Omental fat pad (tissue), 4 donors: ENCODE measurements around the gene NRAP. TPM values are rescaled to one million over a fixed set of nuclear protein-coding genes. Genes with fewer than 3 reads are reported as not detected.

Experiments used
- ATAC-seq: fragments of 150-250 bp; one replicate; pipeline ENCODE4 v1.9.1; 2016; ENCODE audit warnings: mild to moderate bottlenecking, moderate library complexity; ENCODE audit not compliant: low FRiP score
- DNase-seq: peaks from one replicate; pipeline ENCODE4 v3.0.0-alpha.2; 2019; ENCODE audit warnings: low spot score
- CTCF ChIP-seq, 3 donors: fragments of 450-650 bp; IDR thresholded peaks; one replicate each; pipeline ENCODE4 v1.5.1; 2016 to 2017; ENCODE audit warnings: antibody characterized with exemption in 3 of 3, mild to moderate bottlenecking in 3 of 3, moderate library complexity in 2 of 3
- total RNA-seq, 4 donors: library from RNA; depleted of rRNA; stranded (reverse); fragments of >200 nt; gene quantifications; one replicate each; pipeline ENCODE4 v1.1.0, GENCODE V29; 2016

Gene NRAP
- total RNA-seq, 4 donors from 2014 or later: not detected

GRCh38 chr10:113620511-113620910 is 43.3 kb downstream of the NRAP start:
- no peak for TF ChIP-seq CTCF (IDR thresholded peaks at IDR 0.05)
- no peak for ATAC-seq
- no peak for DNase-seq

GRCh38 chr10:113619401-113619800 is 44.4 kb downstream of the NRAP start:
- no peak for DNase-seq
- TF ChIP-seq CTCF (IDR thresholded peaks at IDR 0.05): no peak
- ATAC-seq: no peak

- no peak for DNase-seq
- no peak for TF ChIP-seq CTCF (IDR thresholded peaks at IDR 0.05)
- ATAC-seq: no peak
Observed at GRCh38 chr10:113618338-113618737, 45.5 kb downstream of the NRAP start.

GRCh38 chr10:113617086-113617485 is 46.8 kb downstream of the NRAP start:
- DNase-seq (no peak), ATAC-seq (no peak)
- TF ChIP-seq CTCF (IDR thresholded peaks at IDR 0.05): no peak

- DNase-seq (no peak), ATAC-seq (no peak)
- no peak for TF ChIP-seq CTCF (IDR thresholded peaks at IDR 0.05)
Observed at GRCh38 chr10:113616244-113617074, 47.4 kb downstream of the NRAP start.

GRCh38 chr10:113613977-113614690 is 49.7 kb downstream of the NRAP start:
- DNase-seq (no peak), ATAC-seq (no peak)
- no peak for TF ChIP-seq CTCF (IDR thresholded peaks at IDR 0.05)
